GM10266 (cell line): ENCODE data around the gene ZNF580.

Source experiments
- DNase-seq: peaks from one replicate; pipeline ENCODE4 v3.0.0; 2012; ENCODE audit errors: extremely low spot score
- CTCF ChIP-seq: IDR thresholded peaks from 2 replicates; pipeline ENCODE4 v1.5.1; 2012; ENCODE audit warnings: mild to moderate bottlenecking, low read depth; ENCODE audit not compliant: control insufficient read depth, insufficient read depth; ENCODE audit errors: missing control alignments

The ZNF580 gene

DNA sequence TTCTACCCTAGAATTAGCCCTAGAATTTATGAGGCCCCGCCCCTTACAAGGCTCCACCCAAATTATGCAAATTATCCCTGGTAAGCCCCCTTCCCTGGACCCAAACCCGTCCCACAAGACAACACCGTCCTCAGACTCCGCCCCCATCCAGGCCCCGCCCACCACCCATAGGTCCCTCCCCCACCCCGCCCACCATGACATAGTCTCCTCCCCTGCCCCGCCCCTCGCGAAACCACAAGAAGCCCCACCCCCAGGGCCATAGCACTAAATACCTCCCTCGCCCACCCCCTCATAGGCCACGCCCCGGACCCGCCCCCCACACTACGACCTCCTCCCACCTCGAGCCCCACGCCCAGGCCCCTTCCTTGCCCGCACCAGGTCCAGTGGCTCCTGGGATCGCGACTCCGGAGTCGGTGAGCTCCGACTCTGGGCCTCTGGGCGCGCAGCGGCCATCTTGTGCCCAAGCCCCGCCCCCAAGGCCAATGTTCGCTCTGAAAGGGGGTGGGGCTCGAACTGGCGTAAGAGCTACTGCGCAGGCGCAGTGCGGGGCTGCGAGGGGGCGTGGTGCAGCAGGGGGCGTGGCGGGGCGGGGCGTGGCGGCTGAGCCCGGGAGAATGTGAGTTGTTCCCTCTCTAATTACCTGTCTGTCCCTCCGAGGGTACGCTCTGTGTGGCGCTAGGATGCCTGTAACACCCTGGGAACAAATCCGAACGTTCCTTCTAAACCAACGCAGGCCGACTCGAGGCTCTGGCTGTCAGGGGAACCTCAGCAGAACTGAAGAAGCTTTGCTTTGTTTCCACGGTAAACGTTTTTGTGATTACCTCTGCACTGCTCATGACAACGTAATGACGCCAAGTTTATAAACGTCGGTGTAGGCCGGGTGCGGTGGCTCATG is 16.4 kb upstream of the ZNF580 start, which contains the start of gene ZNF784:
Gene ZNF784, minus strand, starts transcription at position 458 of the 895 bp plus-strand sequence. Its CDS starts 5 bp downstream, at position 453.
- TF ChIP-seq CTCF = no peak
- DNase-seq = peak; percentile 96

- DNase-seq = no peak
- no peak for TF ChIP-seq CTCF
Observed at GRCh38 chr19:55625004-55625326, 15.8 kb upstream of the ZNF580 start.

DNA sequence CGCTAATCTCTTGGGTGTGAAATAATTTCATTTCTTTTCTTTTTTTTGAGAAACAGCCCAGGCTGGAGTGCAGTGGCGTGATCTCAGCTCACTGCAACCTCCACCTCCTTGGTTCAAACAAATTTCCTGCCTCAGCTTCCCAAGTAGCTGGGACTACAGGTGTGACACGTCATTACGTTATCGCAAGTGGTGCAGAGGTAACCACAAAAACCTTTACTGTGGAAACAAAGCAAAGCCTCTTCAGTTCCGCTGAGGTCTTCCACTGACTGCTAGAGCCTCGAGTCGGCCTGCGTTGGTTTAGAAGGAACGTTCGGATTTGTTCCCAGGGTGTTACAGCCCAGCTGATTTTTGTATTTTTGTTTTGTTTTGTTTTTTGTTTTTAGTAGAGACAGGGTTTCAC is 14.5 kb upstream of the ZNF580 start:
- no peak for DNase-seq
- TF ChIP-seq CTCF = no peak

DNA sequence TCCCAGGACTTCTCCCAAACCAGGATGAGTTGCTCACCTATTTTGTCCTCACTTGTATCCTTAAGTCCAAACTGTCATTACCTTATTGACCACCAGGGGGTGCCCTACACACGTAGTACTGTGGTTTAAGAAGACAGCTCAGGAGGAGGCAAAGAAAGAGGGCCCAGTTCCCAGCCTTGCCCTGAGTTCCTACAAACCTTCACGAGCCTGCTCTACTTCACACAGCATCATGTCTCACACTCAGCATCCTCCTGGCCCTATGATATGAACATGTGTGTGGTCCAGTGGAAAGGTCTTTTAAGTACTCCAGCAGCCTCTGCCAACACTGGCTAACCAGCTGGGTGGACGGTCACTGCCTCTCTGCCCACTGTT is 8.4 kb upstream of the ZNF580 start:
- TF ChIP-seq CTCF = peak; percentile 81
- DNase-seq = peak; percentile 68

DNA sequence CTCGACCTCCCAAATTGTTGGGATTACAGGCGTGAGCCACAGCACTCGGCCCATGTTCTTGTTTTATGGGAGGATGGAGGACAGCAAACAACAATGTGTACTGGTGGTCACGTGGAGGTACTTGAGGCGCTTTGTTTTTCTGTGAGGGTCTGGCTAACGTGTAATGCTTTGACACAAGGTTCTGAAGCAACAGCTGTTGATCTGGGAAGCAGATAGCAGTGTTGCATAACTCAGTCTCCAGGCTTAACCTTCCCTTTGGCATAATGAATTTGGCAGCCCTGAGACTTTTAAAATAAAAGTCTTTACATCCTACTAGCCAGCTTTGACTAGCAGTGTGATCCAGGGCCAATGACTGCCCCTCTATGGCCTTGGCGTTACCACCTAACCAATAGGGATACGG is 6.9 kb upstream of the ZNF580 start:
- DNase-seq = no peak
- TF ChIP-seq CTCF = no peak

DNA sequence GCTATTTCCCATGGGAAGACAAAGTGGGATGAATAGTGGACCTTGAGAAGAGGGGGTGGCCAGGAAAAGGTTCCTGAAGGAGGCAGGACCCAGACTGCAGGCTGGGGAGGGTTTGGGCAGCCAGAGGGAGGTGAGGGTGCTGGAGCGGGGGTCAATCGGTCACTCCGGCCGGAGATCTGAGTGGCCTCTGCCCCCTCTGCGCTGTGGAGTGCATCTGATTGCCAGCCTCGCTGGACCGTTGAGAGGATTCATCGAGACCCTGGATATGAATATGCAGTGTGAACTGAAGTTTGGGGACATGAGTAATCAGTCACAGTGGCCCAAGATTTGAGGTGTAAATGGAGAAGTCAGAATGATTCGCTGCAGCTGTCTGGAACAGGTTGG is 5.5 kb upstream of the ZNF580 start:
- TF ChIP-seq CTCF = no peak
- DNase-seq = peak; percentile 4

GRCh38 chr19:55635856-55636440 is 4.9 kb upstream of the ZNF580 start:
- DNase-seq = no peak
- no peak for TF ChIP-seq CTCF
